Activated T-helper 1 cell treated with anti-CD3 and anti-CD28 coated beads, Interleukin-12 subunit alpha, Interleukin-12 subunit beta, Interleukin-2, Interleukin-4 antibody, amounts not matched to agents 30 ng/mL and 10 ng/mL and 1 ng/mL, durations not matched to agents 14 hours and 24 hours and 36 hours (primary cell): ENCODE results near the gene AGO3. TPM values are rescaled to one million over a fixed set of nuclear protein-coding genes. Genes with fewer than 3 reads are reported as not detected.

Source experiments
- DNase-seq: peaks from one replicate; pipeline ENCODE4 v3.0.0; 2021; ENCODE audit warnings: low spot score
- H3K27ac Mint-ChIP-seq: one replicate; pipeline ENCODE4 v1.8.0; 2021; ENCODE audit warnings: mild to moderate bottlenecking, mixed read lengths
- H3K27me3 Mint-ChIP-seq: one replicate; pipeline ENCODE4 v1.8.0; 2022; ENCODE audit warnings: mild to moderate bottlenecking, moderate library complexity, mixed read lengths; ENCODE audit not compliant: insufficient read depth
- H3K36me3 Mint-ChIP-seq: one replicate; pipeline ENCODE4 v1.8.0; 2021; ENCODE audit warnings: low read depth, mixed read lengths
- H3K4me1 Mint-ChIP-seq: one replicate; pipeline ENCODE4 v1.8.0; 2021; ENCODE audit warnings: low read depth, mixed read lengths
- H3K4me3 Mint-ChIP-seq: one replicate; pipeline ENCODE4 v1.8.0; 2021; ENCODE audit warnings: mild to moderate bottlenecking, moderate library complexity, mixed read lengths
- H3K9me3 Mint-ChIP-seq: one replicate; pipeline ENCODE4 v1.8.0; 2021; ENCODE audit warnings: mixed read lengths
- intact Hi-C: fragments of 100-400 bp; cut with micrococcal nuclease; formaldehyde crosslinking; loops from one replicate; pipeline ENCODE4 v1.15.1; 2024
- total RNA-seq: library from RNA; stranded (reverse); gene quantifications from 2 replicates; pipeline ENCODE4 v1.2.3, GENCODE V29; 2022

Gene AGO3
- total RNA-seq, 1 donor from 2014 or later = 33.6 TPM

- Mint-ChIP-seq H3K4me3 (peak within 1 kb of the TSS; percentile 97), H3K9me3 (no peaks in the 10 kb centered on the region), H3K27ac (peak within 1 kb of the TSS; percentile 96), H3K4me1 (peaks cover 20% of the 10 kb centered on the region), H3K36me3 (peaks cover 26% of the 10 kb centered on the region), H3K27me3 (peaks cover 7% of the 10 kb centered on the region)
- peak; percentile 88 for DNase-seq
- intact Hi-C loops = loop anchor here (1.0 to 5.0 kb wide), 8 partner anchors 61 to 362 kb away; partner anchors contain the start of genes AGO1, AGO3, LSM10 and OSCP1
These were observed 157.9 kb downstream of the AGO3 start, which contains the start of gene ADPRS for GRCh38 chr1:36088577-36089392. ADPRS (plus strand) TSS chr1:36088892; CDS start chr1:36088905, 13 bp downstream.

- peaks cover 20% of the 10 kb centered on the region for H3K4me1 Mint-ChIP-seq
- H3K9me3 Mint-ChIP-seq = no peaks in the 10 kb centered on the region
- H3K27me3 Mint-ChIP-seq = peaks cover 6% of the 10 kb centered on the region
- no peak for DNase-seq
- H3K36me3 Mint-ChIP-seq = peaks cover 26% of the 10 kb centered on the region
- peak overlapping the region; percentile 97 for H3K4me3 Mint-ChIP-seq
- H3K27ac Mint-ChIP-seq = peak overlapping the region; percentile 96
- intact Hi-C loops = loop anchor here (1.0 to 5.0 kb wide), 3 partner anchors 193 to 298 kb away; partner anchors contain the start of genes AGO1 and STK40
These were observed 158.7 kb downstream of the AGO3 start for GRCh38 chr1:36089393-36090121.

- H3K36me3 Mint-ChIP-seq = peaks cover 26% of the 10 kb centered on the region
- no peak for DNase-seq
- H3K27me3 Mint-ChIP-seq = peaks cover 3% of the 10 kb centered on the region
- H3K9me3 Mint-ChIP-seq = no peaks in the 10 kb centered on the region
- intact Hi-C loops = no loop called here
- H3K27ac Mint-ChIP-seq = no peak overlapping the region
- peak overlapping the region; percentile 68 for H3K4me3 Mint-ChIP-seq
- H3K4me1 Mint-ChIP-seq = peaks cover 20% of the 10 kb centered on the region
These were observed 160.2 kb downstream of the AGO3 start for GRCh38 chr1:36091141-36091540.

- Mint-ChIP-seq H3K27me3 (no peaks in the 10 kb centered on the region), H3K27ac (no peak overlapping the region), H3K4me3 (peak overlapping the region; percentile 68), H3K9me3 (no peaks in the 10 kb centered on the region), H3K4me1 (peaks cover 20% of the 10 kb centered on the region), H3K36me3 (peaks cover 26% of the 10 kb centered on the region)
- no peak for DNase-seq
- intact Hi-C loops = no loop called here
These were observed 160.8 kb downstream of the AGO3 start for GRCh38 chr1:36091698-36092097.

- H3K9me3 Mint-ChIP-seq = no peaks in the 10 kb centered on the region
- H3K36me3 Mint-ChIP-seq = peaks cover 26% of the 10 kb centered on the region
- no peak overlapping the region for H3K4me3 Mint-ChIP-seq
- peaks cover 20% of the 10 kb centered on the region for H3K4me1 Mint-ChIP-seq
- no peak overlapping the region for H3K27ac Mint-ChIP-seq
- no peak for DNase-seq
- H3K27me3 Mint-ChIP-seq = no peaks in the 10 kb centered on the region
- intact Hi-C loops = no loop called here
These were observed 161.4 kb downstream of the AGO3 start for GRCh38 chr1:36092166-36092797.

- no peaks in the 10 kb centered on the region for H3K27me3 Mint-ChIP-seq
- intact Hi-C loops = no loop called here
- H3K27ac Mint-ChIP-seq = no peak overlapping the region
- peaks cover 20% of the 10 kb centered on the region for H3K4me1 Mint-ChIP-seq
- no peak for DNase-seq
- H3K9me3 Mint-ChIP-seq = no peaks in the 10 kb centered on the region
- H3K4me3 Mint-ChIP-seq = no peak overlapping the region
- H3K36me3 Mint-ChIP-seq = peaks cover 26% of the 10 kb centered on the region
These were observed 161.9 kb downstream of the AGO3 start for GRCh38 chr1:36092798-36093185.

- H3K4me1 Mint-ChIP-seq = peaks cover 20% of the 10 kb centered on the region
- H3K9me3 Mint-ChIP-seq = no peaks in the 10 kb centered on the region
- no peak overlapping the region for H3K27ac Mint-ChIP-seq
- intact Hi-C loops = no loop called here
- H3K4me3 Mint-ChIP-seq = no peak overlapping the region
- H3K36me3 Mint-ChIP-seq = peaks cover 26% of the 10 kb centered on the region
- no peak for DNase-seq
- H3K27me3 Mint-ChIP-seq = no peaks in the 10 kb centered on the region
These were observed 162.3 kb downstream of the AGO3 start for GRCh38 chr1:36093226-36093625.

DNA sequence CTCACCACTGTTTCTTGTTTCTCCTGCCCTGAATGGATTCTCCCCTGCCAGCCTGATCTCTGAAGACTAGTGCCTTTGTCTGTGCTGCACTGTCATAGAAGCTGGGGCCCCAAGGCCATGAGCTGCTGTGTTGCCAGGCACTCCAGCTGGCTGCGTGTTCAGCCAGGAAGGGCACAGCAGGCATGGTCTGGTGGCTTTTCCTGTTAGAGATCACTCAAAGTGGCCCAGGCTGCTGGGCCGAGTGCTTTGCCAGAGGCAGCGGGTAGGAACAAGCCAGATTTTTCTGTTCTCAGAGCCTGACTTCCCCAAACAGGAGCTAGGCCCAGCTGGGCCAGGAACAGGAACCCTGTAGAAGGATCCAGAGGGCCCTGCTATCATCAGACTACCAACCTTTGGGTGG lies 163.0 kb downstream of the AGO3 start:
- peaks cover 26% of the 10 kb centered on the region for H3K36me3 Mint-ChIP-seq
- intact Hi-C loops = no loop called here

GRCh38 chr1:36094621-36095061 lies 163.7 kb downstream of the AGO3 start:
- no peaks in the 10 kb centered on the region for H3K9me3 Mint-ChIP-seq
- H3K36me3 Mint-ChIP-seq = peaks cover 22% of the 10 kb centered on the region
- no peak overlapping the region for H3K4me3 Mint-ChIP-seq
- H3K27me3 Mint-ChIP-seq = no peaks in the 10 kb centered on the region
- H3K4me1 Mint-ChIP-seq = peaks cover 16% of the 10 kb centered on the region
- intact Hi-C loops = no loop called here
- no peak for DNase-seq
- H3K27ac Mint-ChIP-seq = no peak overlapping the region

More for the DNA sequence above, 163.0 kb downstream of the AGO3 start:
- H3K27me3 Mint-ChIP-seq = no peaks in the 10 kb centered on the region
- H3K9me3 Mint-ChIP-seq = no peaks in the 10 kb centered on the region
- DNase-seq = no peak
- no peak overlapping the region for H3K4me3 Mint-ChIP-seq
- H3K4me1 Mint-ChIP-seq = peaks cover 20% of the 10 kb centered on the region
- no peak overlapping the region for H3K27ac Mint-ChIP-seq

- peaks cover 9% of the 10 kb centered on the region for H3K4me1 Mint-ChIP-seq
- no peaks in the 10 kb centered on the region for H3K9me3 Mint-ChIP-seq
- H3K36me3 Mint-ChIP-seq = peaks cover 16% of the 10 kb centered on the region
- H3K4me3 Mint-ChIP-seq = no peak overlapping the region
- DNase-seq = no peak
- H3K27ac Mint-ChIP-seq = no peak overlapping the region
- intact Hi-C loops = no loop called here
- H3K27me3 Mint-ChIP-seq = no peaks in the 10 kb centered on the region
These were observed 165.0 kb downstream of the AGO3 start for GRCh38 chr1:36095760-36096405.

GRCh38 chr1:36096500-36097432 lies 165.9 kb downstream of the AGO3 start:
- Mint-ChIP-seq H3K4me1 (no peaks in the 10 kb centered on the region), H3K27me3 (no peaks in the 10 kb centered on the region), H3K36me3 (peaks cover 13% of the 10 kb centered on the region), H3K9me3 (no peaks in the 10 kb centered on the region), H3K4me3 (no peak overlapping the region), H3K27ac (peak overlapping the region; percentile 12)
- intact Hi-C loops = no loop called here
- no peak for DNase-seq
